ENCODE results near the gene BTN2A1.
"Not testable (repeated sequence)": the region's sequence is repeated elsewhere in the genome, so short reads cannot be mapped to it uniquely, and the experiment has no call there.

Gene BTN2A1

GRCh38 chr6:26433680-26434079, 24.1 kb upstream of the BTN2A1 start:
- DNase-seq = not testable (repeated sequence)

- DNase-seq = no peak
These were observed 21.7 kb upstream of the BTN2A1 start for GRCh38 chr6:26436018-26436417.

GRCh38 chr6:26437550-26437949, 20.2 kb upstream of the BTN2A1 start:
- DNase-seq = no peak

DNA sequence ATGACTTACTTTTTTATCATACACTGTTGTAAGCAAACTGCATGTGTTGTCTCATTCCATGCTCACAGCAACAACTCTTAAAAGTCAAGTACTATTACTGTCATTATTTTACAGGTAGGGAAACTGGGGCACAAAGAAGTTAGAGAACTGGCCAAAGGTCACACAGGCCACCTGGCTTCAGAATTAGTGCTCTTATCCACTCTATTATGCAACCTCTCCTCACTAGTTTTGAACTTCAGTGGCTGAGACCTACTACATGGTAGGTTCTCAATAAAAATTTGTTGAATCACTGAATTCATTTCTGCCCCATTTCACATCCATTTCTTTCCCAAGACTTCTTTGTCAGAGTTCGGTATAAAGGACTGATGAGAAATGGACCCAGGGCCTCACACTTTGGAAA, 19.8 kb upstream of the BTN2A1 start:
- no peak for DNase-seq

- DNase-seq = no peak
These were observed 18.3 kb upstream of the BTN2A1 start for GRCh38 chr6:26439151-26440125.

GRCh38 chr6:26440977-26441358, 16.8 kb upstream of the BTN2A1 start:
- no peak for DNase-seq

DNA sequence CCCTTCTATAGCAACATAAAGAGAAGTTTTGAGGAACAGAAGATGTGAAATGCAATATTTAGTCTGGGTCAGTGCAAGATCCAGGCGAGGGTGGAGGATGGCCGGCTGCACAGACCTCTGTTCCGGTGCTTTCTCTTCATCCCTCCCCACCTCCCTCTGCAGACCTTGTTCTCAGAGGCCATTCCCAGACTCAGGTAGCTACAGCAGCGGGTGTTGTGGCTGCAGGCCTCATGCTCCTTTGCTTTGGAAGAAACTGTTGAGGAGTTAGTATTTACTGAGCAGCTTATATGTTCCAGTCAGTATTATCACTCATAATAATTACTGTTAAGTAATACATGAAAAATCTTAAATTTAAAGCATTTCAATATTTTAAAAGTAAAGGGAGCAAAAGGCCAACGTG, 15.8 kb upstream of the BTN2A1 start:
- DNase-seq = no peak

- DNase-seq = no peak
These were observed 11.7 kb upstream of the BTN2A1 start for GRCh38 chr6:26445934-26446667.

- no peak for DNase-seq
These were observed 10.5 kb upstream of the BTN2A1 start for GRCh38 chr6:26447257-26447656.

DNA sequence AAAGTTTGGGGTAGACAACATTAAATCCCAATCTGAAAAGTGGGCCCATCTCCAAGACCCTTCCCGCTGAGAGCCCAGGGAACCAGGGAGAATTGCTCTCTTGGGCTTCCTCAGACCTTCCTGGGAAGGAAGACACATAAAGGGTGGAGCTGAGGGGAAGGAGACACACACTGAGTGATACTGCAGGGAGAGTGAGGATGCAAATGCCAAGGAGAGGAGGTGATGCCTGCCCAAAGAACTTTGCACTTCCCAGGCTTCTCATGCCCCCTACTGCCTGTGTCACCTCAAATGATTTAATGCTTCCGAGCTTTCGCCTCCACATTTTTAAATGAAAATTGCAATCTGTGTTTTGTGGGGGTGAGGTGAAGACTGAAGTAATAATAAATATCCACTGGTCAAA, 7.5 kb upstream of the BTN2A1 start:
- DNase-seq = no peak

DNA sequence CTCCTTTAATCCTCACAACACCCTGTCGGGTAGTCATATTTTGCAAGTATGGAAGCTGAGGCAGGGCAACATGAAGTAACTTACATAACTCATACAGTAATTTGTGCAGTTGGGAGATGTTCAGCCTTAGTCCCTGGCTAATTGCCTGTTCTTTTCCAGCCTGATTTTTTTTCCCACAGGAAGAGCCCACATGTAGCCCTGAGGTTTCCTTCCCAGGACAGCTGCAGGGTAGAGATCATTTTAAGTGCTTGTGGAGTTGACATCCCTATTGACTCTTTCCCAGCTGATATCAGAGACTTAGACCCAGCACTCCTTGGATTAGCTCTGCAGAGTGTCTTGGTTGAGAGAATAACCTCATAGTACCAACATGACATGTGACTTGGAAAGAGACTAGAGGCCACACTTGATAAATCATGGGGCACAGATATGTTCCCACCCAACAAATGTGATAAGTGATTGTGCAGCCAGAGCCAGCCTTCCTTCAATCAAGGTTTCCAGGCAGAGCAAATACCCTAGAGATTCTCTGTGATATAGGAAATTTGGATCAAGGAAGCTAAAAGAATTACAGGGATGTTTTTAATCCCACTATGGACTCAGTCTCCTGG, 5.0 kb upstream of the BTN2A1 start:
- DNase-seq = no peak

DNA sequence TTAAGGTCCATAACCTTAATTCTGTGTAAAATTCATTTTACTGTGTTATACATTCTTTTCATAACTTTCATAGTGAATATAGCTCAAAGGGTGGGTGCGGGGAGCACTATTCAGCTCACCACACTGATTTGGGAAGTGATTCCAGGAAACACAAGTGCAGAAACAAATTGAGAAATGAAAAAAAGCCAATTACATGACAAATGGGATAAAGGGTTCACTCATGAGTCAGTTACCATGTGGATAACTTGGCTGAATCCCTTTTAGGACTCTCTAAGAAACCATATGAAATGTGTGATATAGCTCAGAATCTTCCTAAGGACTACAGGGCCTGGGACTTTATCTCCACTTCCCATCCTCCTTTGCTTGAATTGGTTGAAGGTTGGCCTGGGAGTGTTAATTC, 3.1 kb upstream of the BTN2A1 start:
- DNase-seq = no peak

GRCh38 chr6:26455357-26455970, 2.3 kb upstream of the BTN2A1 start:
- DNase-seq = no peak

DNA sequence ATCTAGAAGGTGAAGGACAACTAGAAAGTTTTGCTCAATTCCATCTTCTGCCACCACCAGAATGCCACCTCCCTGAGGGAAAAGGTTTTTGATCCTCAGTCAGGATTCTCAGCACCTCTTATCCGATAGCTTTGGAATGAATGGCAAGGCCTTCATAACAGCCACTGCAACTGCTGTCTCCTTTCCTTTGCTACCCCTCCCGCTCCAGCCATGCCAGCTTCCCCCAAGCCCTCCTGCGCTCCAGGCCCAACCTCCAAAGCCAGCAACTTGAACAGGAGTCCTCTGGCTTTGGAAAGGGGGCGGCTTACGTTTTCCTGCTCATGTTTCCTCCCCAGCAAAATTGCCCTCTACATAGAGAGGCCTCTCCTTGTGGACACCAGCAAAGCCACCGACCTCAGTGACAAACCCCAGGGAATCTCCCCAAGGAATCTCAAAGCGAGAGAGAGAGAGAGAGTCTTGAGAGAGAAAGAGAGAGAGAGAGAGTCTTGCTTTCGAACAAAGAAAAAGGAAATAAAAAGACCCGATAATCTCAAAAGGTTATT, 420 bp upstream of the BTN2A1 start:
- no peak for DNase-seq

DNA sequence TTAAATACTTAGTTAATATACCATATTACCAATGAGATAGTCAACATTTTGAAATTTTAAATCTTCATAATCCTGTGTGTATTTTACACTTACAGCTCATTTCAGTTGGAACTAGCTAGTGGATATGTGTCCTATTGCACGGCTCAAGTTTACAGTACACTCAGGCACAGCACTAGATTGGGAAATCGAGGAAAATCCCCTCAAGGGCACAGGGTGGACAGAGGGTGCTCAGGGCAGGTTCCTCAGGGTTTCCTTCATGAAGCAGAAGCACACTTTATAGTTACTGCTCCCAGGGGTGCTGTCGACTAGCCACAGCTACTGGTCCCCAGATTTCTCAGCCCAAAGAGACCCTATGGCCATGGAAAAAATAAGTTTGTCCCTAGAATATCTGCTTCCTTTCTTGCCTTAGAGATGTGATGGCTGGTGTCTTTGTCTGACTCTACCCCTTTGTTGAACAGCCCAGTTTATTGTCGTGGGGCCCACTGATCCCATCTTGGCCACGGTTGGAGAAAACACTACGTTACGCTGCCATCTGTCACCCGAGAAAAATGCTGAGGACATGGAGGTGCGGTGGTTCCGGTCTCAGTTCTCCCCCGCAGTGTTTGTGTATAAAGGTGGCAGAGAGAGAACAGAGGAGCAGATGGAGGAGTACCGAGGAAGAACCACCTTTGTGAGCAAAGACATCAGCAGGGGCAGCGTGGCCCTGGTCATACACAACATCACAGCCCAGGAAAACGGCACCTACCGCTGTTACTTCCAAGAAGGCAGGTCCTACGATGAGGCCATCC, 1.5 kb downstream of the BTN2A1 start:
- no peak for DNase-seq

- not testable (repeated sequence) for DNase-seq
These were observed 3.6 kb downstream of the BTN2A1 start for GRCh38 chr6:26461353-26461752.

DNA sequence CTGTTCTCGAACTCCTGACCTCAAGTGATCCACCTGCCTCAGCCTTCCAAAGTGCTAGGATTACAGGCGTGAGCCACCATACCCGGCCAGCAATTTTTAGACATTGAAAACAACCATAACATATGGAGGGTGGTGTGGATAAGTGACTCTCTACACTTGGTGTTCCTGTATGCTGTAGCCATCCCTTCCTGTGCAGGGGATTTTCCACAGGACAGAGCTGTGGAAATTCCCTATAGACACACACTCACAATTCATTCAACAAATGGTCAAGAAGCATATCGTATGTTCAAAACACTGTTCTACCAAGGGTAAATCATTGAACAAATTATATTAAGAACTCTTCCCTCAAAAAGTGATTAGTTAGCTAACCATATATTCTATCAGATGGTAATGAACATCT, 6.3 kb downstream of the BTN2A1 start:
- DNase-seq = no peak

- DNase-seq = no peak
These were observed 6.8 kb downstream of the BTN2A1 start for GRCh38 chr6:26464416-26465131.

- DNase-seq = no peak
These were observed 8.0 kb downstream of the BTN2A1 start for GRCh38 chr6:26465776-26466175.

GRCh38 chr6:26468829-26469228, 11.1 kb downstream of the BTN2A1 start:
- DNase-seq = no peak

DNA sequence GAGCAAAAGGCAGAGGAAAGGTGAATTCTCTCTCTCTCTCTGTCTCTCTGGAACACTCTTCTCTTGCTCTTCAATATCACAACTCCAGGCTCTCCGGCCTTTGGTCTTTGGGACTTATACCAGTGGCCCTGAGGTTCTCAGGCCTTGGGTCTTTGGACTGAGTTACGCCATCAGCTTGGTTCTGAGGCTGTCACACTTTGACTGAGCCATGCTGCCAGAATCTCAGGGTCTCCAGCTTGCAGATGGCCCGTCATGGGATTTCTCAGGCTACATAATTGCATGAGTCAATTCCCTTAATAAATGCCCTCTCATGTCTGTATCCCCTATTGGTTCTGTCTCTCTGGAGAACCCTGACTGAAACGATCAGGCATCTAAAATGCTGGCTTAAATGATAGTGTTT, 12.9 kb downstream of the BTN2A1 start:
- no peak for DNase-seq
